ENCODE measurements around the gene N4BP3.
A peak's percentile ranks its signal among the peaks of the same experiment; 100 is the strongest.

The N4BP3 gene

DNA sequence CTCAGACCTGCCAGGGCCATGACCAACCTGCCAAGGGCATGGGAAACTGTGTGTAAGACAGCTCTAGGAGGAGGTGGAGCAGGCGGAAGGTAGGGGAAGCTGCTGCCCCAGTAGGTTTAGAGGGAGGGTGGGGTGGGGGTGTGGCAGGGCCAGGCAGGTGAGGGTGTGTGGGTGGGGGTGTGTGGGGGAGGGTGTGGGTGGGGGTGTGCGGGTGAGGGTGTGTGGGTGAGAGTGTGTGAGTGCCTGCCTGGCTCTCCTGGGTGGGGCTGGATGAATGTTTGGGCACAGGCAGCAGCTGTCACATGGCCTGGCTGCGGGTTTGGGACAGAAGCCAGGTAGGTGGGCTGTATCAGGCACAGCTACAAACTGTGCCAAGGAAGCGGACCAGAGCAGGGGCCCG is 8.8 kb upstream of the N4BP3 start:
- DNase-seq = no peak

DNA sequence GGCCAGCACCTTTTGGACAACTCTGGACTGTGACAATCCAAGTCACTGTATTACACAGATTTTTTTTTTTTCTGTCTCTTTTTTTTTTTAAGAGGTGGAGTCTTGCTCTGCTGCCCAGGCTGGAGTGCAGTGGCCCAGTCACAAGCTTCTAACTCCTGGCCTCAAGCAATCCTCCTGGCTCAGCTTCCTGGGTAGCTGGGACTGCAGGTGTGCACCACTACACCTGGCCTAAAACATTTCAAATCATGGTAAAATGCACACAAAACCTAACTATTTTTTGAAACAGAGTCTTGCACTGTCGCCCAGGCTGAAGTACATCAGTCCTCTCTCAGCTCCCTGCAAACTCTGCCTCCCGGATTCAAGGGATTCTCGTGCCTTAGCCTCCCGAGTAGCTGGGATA is 7.2 kb upstream of the N4BP3 start:
- no peak for DNase-seq

DNA sequence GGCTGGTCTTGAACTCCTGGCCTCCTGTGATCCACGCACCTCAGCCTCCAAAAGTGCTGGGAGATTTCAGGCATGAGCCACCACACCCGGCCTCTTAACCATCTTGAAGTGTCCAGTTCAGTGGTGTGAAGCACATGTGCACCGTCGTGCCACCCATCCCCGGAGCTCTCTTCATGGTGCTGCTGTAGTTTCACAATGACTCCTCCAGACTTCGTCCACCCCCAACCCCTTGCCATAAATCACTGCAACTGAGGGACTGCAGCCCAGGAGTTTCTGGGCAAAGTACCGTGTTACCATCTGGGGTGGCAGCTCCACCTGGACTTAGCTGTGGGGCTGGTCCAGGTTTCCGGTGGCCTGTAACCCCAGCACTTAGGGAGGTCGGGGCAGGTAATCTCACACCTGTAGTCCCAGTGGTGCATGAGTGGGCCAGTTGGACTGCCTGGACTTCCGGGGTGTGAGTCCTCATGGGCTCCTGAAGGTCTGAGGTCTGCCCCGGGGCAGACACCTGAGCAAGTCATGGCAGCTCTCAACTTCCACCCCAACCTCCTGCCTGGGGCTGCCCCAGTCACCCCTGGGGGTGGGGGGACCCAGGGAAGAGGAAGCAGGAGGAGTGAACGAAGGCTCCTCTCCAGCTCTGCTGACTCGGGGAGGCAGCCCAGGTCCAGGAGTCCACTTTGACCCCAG is 6.6 kb upstream of the N4BP3 start:
- no peak for DNase-seq

- DNase-seq = no peak
These were observed 5.5 kb upstream of the N4BP3 start for GRCh38 chr5:178107756-178108310.

DNA sequence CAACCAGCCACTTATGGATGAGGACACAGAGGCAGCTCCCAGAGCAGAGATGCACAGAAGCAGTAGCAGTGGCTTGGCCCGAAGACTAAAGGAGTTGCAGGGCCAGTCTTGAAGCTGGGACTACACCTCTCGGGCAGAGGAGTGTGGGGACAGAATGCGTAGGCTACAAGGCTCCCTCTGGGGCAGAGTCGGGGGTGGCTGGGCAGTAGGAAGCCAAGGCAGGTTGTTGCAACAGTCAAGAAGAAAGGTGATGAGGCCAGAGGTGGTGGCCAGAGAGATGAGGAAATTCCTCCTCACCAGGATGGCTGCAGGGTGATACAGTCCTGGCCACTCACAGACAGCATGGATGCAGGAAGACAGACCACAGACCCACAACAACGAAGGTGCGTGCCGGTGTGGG is 4.9 kb upstream of the N4BP3 start:
- no peak for DNase-seq

DNA sequence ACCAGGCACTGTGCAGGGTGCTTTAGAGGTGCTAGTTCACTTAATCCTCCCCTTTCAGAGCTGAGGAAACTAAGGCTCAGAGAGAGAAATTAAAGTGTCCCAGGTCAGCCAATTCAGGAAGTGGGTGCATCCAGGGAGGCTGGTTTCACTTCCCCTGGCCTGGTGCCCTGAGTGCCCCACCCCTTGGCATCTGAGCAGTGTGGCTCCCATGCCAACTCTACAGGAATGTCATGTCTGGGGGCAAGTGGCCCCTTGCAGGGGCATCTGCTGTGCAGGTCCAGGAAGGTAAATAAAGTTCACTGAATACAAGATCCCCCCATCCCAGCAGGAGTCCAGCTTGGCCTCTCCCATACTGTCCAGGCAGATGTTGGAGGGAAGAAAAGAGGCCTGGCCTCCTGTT is 4.4 kb upstream of the N4BP3 start:
- DNase-seq = no peak

- DNase-seq = no peak
These were observed 2.8 kb upstream of the N4BP3 start for GRCh38 chr5:178110511-178110910.

GRCh38 chr5:178111925-178112324 is 1.4 kb upstream of the N4BP3 start:
- DNase-seq = no peak

DNA sequence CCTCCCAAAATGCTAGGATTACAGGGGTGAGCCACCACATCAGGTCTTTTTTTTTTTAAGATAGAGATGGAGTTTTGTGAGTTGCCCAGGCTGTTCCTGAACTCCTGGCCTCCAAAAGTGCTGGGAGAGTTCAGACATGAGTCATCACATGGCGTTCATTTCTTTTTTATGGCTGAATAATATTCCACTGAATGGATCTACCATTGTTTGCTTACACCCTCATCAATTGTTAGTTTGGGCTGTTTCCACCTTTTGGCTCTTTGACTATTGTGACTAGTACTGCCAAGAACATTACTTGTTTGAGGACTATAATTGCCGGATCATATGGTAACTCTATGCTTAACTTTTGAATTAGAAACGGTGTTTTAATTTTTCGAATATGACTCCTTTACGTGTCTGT is 787 bp upstream of the N4BP3 start:
- no peak for DNase-seq

DNA sequence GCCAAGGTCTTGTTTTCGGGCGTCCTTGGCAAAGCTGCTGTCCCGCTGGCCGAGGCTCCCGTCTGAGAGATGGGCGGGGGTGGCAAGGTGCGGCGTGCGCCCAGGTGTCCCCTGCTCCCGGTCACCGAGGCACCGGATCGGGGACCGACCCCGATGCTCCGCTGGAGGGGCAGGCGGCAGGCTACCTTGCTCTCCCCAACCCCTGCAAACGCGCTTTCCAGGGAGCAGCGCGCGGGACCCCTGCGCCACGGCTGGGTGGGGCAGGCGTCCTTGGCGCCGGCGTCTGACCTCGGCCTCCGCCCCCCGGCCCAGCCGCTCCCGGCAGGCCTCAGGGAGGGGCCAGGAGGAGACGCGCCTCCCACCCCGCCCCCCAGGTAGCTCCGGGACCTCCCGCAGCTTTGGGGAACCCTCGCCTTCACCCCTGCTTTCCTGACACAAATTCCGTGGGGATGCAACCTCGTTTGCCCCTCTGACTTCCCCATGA is 551 bp downstream of the N4BP3 start:
- no peak for DNase-seq

DNA sequence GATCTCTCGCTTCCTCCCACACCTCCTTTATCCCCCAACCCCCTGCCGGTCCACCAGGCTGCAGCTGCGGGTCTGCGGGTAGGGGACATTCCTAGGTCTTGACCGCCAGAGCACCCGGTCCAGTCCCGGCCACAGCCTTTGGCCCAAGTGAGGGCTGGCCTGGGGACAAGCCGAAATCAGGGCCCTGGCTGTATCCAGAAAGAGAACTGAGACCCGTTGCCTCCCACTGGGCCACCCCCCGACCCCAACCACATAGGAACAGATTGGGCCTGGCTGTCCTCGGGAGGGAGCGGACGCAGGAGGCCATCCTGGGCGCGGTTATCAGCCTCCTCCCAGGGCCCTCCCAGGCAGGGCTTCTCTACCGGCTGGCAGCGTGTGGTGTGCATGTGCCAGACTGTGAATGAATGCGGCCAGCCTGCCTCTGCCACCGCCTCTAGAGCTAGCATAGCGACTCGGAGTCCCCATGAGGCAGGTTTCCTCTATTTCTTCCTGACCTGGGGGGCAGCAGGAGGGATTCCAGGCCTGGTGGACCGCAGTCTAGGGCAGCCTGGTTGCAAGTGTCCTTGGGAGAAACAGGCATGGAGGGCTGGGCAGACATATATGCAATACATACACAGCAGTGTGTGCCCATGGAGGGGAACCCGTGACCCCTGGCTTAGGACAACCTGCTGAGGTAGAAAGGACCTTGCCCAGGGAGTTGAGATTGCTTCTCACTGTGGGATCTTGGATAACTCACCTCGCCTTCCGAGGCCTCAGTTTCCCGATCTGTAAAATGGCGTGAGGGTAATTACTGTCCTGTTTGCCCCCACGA is 1.2 kb downstream of the N4BP3 start:
- DNase-seq = no peak

- DNase-seq = no peak
These were observed 1.9 kb downstream of the N4BP3 start for GRCh38 chr5:178115136-178115813.

DNA sequence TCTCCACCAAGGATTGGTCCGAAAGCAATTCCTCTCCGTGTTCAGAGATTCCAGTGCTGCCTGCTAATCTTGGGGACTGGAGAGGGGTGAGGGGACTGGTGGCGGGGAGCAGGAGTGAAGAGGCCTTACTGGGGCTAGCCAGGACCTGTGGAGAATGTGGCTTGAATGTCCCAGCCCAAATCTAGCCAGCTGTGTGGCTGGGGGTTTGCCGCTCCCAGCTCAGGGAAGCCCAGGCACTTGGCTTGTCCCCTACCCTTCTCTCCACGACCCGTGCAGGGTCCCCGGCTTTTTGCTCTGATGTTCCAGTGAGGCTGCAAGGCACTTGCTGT is 2.4 kb downstream of the N4BP3 start:
- no peak for DNase-seq

GRCh38 chr5:178116143-178116885 is 3.0 kb downstream of the N4BP3 start:
- DNase-seq = no peak

GRCh38 chr5:178117923-178118701 is 4.8 kb downstream of the N4BP3 start:
- DNase-seq = no peak

GRCh38 chr5:178119915-178120606 is 6.7 kb downstream of the N4BP3 start:
- DNase-seq = no peak

DNA sequence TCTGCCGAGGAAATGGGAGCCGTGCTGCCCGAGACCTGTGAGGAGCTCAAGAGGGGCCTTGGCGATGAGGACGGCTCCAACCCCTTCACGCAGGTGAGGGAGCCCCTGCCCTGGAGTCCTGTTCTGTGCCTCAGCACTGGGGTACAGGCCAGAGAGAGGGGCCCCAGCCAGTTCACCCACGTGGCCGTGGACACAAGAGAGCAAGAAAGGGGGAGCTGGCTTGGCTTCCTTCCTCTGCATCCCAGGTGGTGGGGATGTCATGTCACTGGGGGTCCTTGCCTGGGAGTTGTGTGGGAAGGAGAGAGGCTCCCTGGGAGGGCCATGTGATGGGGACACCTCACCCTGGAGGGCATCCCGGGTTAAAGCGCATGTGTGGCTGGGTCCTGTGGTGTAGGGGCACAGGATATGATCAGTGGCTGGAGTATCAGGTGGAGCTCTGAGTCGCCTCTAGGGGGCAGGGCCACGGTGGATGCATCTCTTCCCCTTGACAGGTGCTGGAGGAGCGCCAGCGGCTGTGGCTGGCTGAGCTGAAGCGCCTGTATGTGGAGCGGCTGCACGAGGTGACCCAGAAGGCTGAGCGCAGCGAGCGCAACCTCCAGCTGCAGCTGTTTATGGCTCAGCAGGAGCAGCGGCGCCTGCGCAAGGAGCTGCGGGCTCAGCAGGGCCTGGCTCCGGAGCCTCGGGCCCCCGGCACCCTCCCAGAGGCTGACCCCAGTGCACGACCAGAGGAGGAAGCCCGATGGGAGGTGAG is 7.5 kb downstream of the N4BP3 start:
- DNase-seq = peak; percentile 46

DNA sequence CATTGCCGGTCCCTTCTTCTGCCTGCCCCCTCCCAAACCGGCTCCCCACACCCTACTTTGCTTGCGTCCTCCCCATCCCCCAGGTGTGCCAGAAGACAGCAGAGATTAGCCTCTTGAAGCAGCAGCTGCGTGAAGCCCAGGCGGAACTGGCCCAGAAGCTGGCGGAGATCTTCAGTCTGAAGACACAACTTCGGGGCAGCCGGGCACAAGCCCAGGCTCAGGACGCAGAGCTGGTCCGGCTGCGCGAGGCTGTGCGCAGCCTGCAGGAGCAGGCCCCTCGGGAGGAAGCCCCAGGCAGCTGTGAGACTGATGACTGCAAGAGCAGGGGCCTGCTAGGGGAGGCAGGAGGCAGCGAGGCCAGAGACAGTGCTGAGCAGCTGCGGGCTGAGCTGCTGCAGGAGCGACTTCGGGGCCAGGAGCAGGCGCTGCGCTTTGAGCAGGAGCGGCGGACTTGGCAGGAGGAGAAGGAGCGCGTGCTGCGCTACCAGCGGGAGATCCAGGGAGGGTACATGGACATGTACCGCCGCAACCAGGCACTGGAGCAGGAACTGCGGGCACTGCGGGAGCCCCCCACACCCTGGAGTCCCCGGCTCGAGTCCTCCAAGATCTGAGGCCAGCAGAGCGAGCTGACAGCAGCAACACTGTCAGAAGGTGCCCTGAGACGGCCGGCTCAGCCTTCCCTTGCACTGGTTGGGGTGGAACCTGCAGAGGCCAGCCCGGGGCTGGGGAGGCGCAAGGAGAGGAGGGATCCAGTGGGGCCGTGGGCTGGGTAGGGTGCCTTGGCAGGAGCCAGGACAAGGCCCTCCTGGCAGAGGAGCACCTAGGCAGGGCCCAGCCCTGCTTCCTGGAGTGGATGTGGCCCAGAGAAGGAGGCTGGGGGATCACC is 8.3 kb downstream of the N4BP3 start:
- DNase-seq = no peak

- DNase-seq = no peak
These were observed 9.0 kb downstream of the N4BP3 start for GRCh38 chr5:178122346-178122745.

All from kidney glomerular epithelial cell (primary cell).